Measurements from ENCODE around the gene ZBP1.

- no peak for TF ChIP-seq EZH2phosphoT487 (IDR thresholded peaks at IDR 0.05; ENCODE audit: borderline replicate concordance, low read length)
- no peak for TF ChIP-seq CTCF (IDR thresholded peaks at IDR 0.05; ENCODE audit: low read depth, low read length, poor library complexity, severe bottlenecking)
These were observed 27.7 kb downstream of the ZBP1 start for GRCh38 chr20:57592263-57593092.
